ENCODE data around the gene TFEC. TPM values are rescaled to one million over a fixed set of nuclear protein-coding genes. Genes with fewer than 3 reads are reported as not detected.

Gene TFEC
- total and polyA plus RNA-seq, 4 donors = 0.52 to 5.1 (median 2.4) TPM

- no peak for TF ChIP-seq JUND (IDR thresholded peaks at IDR 0.05)
- TF ChIP-seq RAD21 (IDR thresholded peaks at IDR 0.05) = no peak
- no peak overlapping the region for H3K9ac ChIP-seq (ENCODE audit: low read depth in 1 of 2, low read length in 2 of 2)
- H3K4me3 ChIP-seq (ENCODE audit: low read depth in 1 of 3, low read length in 3 of 3) = no peak overlapping the region
- H3K9me3 ChIP-seq (ENCODE audit: control insufficient read depth in 4 of 4, low read length in 3 of 4) = no peaks in the 10 kb centered on the region
- no peak overlapping the region for H3K27ac ChIP-seq (ENCODE audit: low read depth in 1 of 2, low read length in 2 of 2)
- H3K27me3 ChIP-seq (ENCODE audit: control insufficient read depth in 4 of 4, insufficient read depth in 4 of 4, low read length in 3 of 4) = no peaks in the 10 kb centered on the region
- 74% methylated on average over 4 of the region's 4 CpGs for WGBS
- no peaks in the 10 kb centered on the region for H3K4me1 ChIP-seq (ENCODE audit: control insufficient read depth in 4 of 4, insufficient read depth in 4 of 4, low read length in 3 of 4)
- no peaks in the 10 kb centered on the region for H3K36me3 ChIP-seq (ENCODE audit: control insufficient read depth in 4 of 4, insufficient read depth in 3 of 4, low read depth in 1 of 4, low read length in 3 of 4)
- no peak for DNase-seq (ENCODE audit: low spot score)
Measured at GRCh38 chr7:115952832-115953231, 77.7 kb downstream of the TFEC start.

- Histone ChIP-seq H3K27me3 (ENCODE audit: control insufficient read depth in 4 of 4, insufficient read depth in 4 of 4, low read length in 3 of 4) (no peaks in the 10 kb centered on the region), H3K9ac (ENCODE audit: low read depth in 1 of 2, low read length in 2 of 2) (no peak overlapping the region), H3K4me1 (ENCODE audit: control insufficient read depth in 4 of 4, insufficient read depth in 4 of 4, low read length in 3 of 4) (no peaks in the 10 kb centered on the region), H3K36me3 (ENCODE audit: control insufficient read depth in 4 of 4, insufficient read depth in 3 of 4, low read depth in 1 of 4, low read length in 3 of 4) (no peaks in the 10 kb centered on the region), H3K4me3 (ENCODE audit: low read depth in 1 of 3, low read length in 3 of 3) (no peak overlapping the region), H3K9me3 (ENCODE audit: control insufficient read depth in 4 of 4, low read length in 3 of 4) (no peaks in the 10 kb centered on the region), H3K27ac (ENCODE audit: low read depth in 1 of 2, low read length in 2 of 2) (no peak overlapping the region)
- TF ChIP-seq HNF4G (IDR thresholded peaks at IDR 0.05) = no peak
- 74% methylated on average over 1 of the region's 1 CpG for WGBS
- no peak for DNase-seq (ENCODE audit: low spot score)
Measured at GRCh38 chr7:115951547-115951946, 79.0 kb downstream of the TFEC start.

GRCh38 chr7:115941703-115942268, 88.8 kb downstream of the TFEC start:
- WGBS = 70% methylated on average over 5 of the region's 5 CpGs
- no peak overlapping the region for H3K27ac ChIP-seq (ENCODE audit: low read depth in 1 of 2, low read length in 2 of 2)
- no peaks in the 10 kb centered on the region for H3K36me3 ChIP-seq (ENCODE audit: control insufficient read depth in 4 of 4, insufficient read depth in 3 of 4, low read depth in 1 of 4, low read length in 3 of 4)
- no peaks in the 10 kb centered on the region for H3K27me3 ChIP-seq (ENCODE audit: control insufficient read depth in 4 of 4, insufficient read depth in 4 of 4, low read length in 3 of 4)
- no peak for TF ChIP-seq ZBTB33 (IDR thresholded peaks at IDR 0.05)
- no peak for TF ChIP-seq RAD21 (IDR thresholded peaks at IDR 0.05)
- no peak for TF ChIP-seq REST (IDR thresholded peaks at IDR 0.05)
- no peak for TF ChIP-seq JUND (IDR thresholded peaks at IDR 0.05)
- no peak for TF ChIP-seq TAF1 (conservative IDR thresholded peaks at IDR 0.05)
- TF ChIP-seq NR2F2 (IDR thresholded peaks at IDR 0.05) = no peak
- TF ChIP-seq FOXA1 (IDR thresholded peaks at IDR 0.05) = no peak
- TF ChIP-seq EGR1 (IDR thresholded peaks at IDR 0.05; ENCODE audit: low read depth in 2 of 2) = no peak
- TF ChIP-seq HNF4A (conservative IDR thresholded peaks at IDR 0.05) = no peak
- no peak for TF ChIP-seq FOXA2 (IDR thresholded peaks at IDR 0.05)
- TF ChIP-seq RXRA (IDR thresholded peaks at IDR 0.05) = no peak
- TF ChIP-seq HNF4G (IDR thresholded peaks at IDR 0.05) = no peak
- no peak for TF ChIP-seq ATF3 (IDR thresholded peaks at IDR 0.05)
- no peak for TF ChIP-seq GABPA (IDR thresholded peaks at IDR 0.05 in 1 of 2, conservative IDR thresholded peaks at IDR 0.05 in 1 of 2)
- no peak for TF ChIP-seq MAX (IDR thresholded peaks at IDR 0.05)
- no peak for TF ChIP-seq YY1 (IDR thresholded peaks at IDR 0.05)
- TF ChIP-seq CTCF (IDR thresholded peaks at IDR 0.05; ENCODE audit: low read depth, low read length, missing input control) = no peak
- TF ChIP-seq SP1 (IDR thresholded peaks at IDR 0.05) = no peak
- DNase-seq (ENCODE audit: low spot score) = no peak
- H3K9ac ChIP-seq (ENCODE audit: low read depth in 1 of 2, low read length in 2 of 2) = no peak overlapping the region
- H3K4me1 ChIP-seq (ENCODE audit: control insufficient read depth in 4 of 4, insufficient read depth in 4 of 4, low read length in 3 of 4) = no peaks in the 10 kb centered on the region
- no peak overlapping the region for H3K4me3 ChIP-seq (ENCODE audit: low read depth in 1 of 3, low read length in 3 of 3)
- no peaks in the 10 kb centered on the region for H3K9me3 ChIP-seq (ENCODE audit: control insufficient read depth in 4 of 4, low read length in 3 of 4)

Measured in liver (tissue), 9 donors.